Gastrocnemius medialis (tissue), 4 donors: Measurements from ENCODE around the gene NPTN. TPM values are rescaled to one million over a fixed set of nuclear protein-coding genes. Genes with fewer than 3 reads are reported as not detected.

Experiments
- ATAC-seq, 2 donors: fragments of 150-250 bp; one replicate each; pipeline ENCODE4 v1.9.1; 2016
- DNase-seq, 2 donors: peaks; one replicate each; pipeline ENCODE4 v3.0.0-alpha.2; 2019
- H3K27ac ChIP-seq, 4 donors: fragments of 200-600 bp; sonication (generic); 1 replicate in 1 of 4; 2 replicates in 3 of 4; pipeline ENCODE4 v1.5.1; 2016 to 2018; ENCODE audit warnings: mild to moderate bottlenecking in 2 of 4, moderate library complexity in 1 of 4
- H3K27me3 ChIP-seq, 3 donors: fragments of 200-600 bp; sonication (generic) in 2 of 3; 1 replicate in 1 of 3; 2 replicates in 2 of 3; pipeline versions ENCODE4 v1.5.1 to v1.6.0; 2016 to 2019; ENCODE audit warnings: mild to moderate bottlenecking in 1 of 3, moderate library complexity in 1 of 3
- H3K36me3 ChIP-seq, 2 donors: fragments of 200-600 bp; sonication (generic) in 1 of 2; one replicate each; pipeline ENCODE4 v1.5.1; 2017 to 2018
- H3K4me1 ChIP-seq, 2 donors: fragments of 200-600 bp; sonication (generic) in 1 of 2; one replicate each; pipeline ENCODE4 v1.5.1; 2016 to 2017; ENCODE audit warnings: mild to moderate bottlenecking in 2 of 2
- H3K4me3 ChIP-seq, 4 donors: fragments of 200-600 bp; sonication (generic) in 3 of 4; 1 replicate in 1 of 4; 2 replicates in 3 of 4; pipeline ENCODE4 v1.5.1; 2016 to 2019; ENCODE audit warnings: mild to moderate bottlenecking in 2 of 4
- H3K9me3 ChIP-seq, 3 donors: fragments of 200-600 bp; sonication (generic) in 2 of 3; 1 replicate in 1 of 3; 2 replicates in 2 of 3; pipeline ENCODE4 v1.5.1; 2016 to 2019
- CTCF ChIP-seq, 5 experiments: fragments of 450-650 bp in 3 of 5; fragments of 200-600 bp in 2 of 5; sonication (generic) in 2 of 5; IDR thresholded peaks in 4 of 5; conservative IDR thresholded peaks in 1 of 5; 1 replicate in 4 of 5; 2 replicates in 1 of 5; pipeline ENCODE4 v1.5.1; 2016 to 2019; ENCODE audit warnings: antibody characterized with exemption in 5 of 5, mild to moderate bottlenecking in 3 of 5, moderate library complexity in 3 of 5
- POLR2A ChIP-seq, 2 donors: fragments of 450-650 bp; IDR thresholded peaks; one replicate each; pipeline ENCODE4 v1.6.1; 2017; ENCODE audit warnings: antibody characterized with exemption in 2 of 2, mild to moderate bottlenecking in 2 of 2, moderate library complexity in 2 of 2
- in situ Hi-C, 4 donors: fragments of 200-750 bp; cut with MboI; loops; one replicate each; pipeline versions ENCODE4 v1.15.0 to v1.8.0; 2017; ENCODE audit warnings: low sequenced_read_pairs in 4 of 4
- intact Hi-C: fragments of 100-400 bp; cut with DNase I; formaldehyde crosslinking; loops from one replicate; pipeline ENCODE4 v1.15.1; 2023; ENCODE audit warnings: low total_unique reads
- total RNA-seq, 4 donors: library from RNA; depleted of rRNA; stranded (reverse); fragments of >200 nt; gene quantifications; one replicate each; pipeline versions ENCODE4 v1.1.0 to v1.2.3, GENCODE V29; 2016

NPTN gene
- total RNA-seq, 4 donors from 2014 or later, result 26.5 to 32.9 (median 29.7) TPM

GRCh38 chr15:73605759-73606436 lies 27.3 kb downstream of the NPTN start:
- no peak for DNase-seq
- no peaks in the 10 kb centered on the region for H3K36me3 ChIP-seq
- in situ Hi-C loops (no loop called here), intact Hi-C loops (no loop called here)
- ATAC-seq, result no peak
- H3K4me3 ChIP-seq, result no peak overlapping the region
- H3K4me1 ChIP-seq, result peaks cover 64 to 86% of the 10 kb centered on the region in 2 donors
- TF ChIP-seq POLR2A (IDR thresholded peaks at IDR 0.05), result no peak
- TF ChIP-seq CTCF (IDR thresholded peaks at IDR 0.05 in 4 of 5, conservative IDR thresholded peaks at IDR 0.05 in 1 of 5), result no peak
- no peaks in the 10 kb centered on the region for H3K27me3 ChIP-seq
- H3K9me3 ChIP-seq, result no peaks in the 10 kb centered on the region
- no peak overlapping the region for H3K27ac ChIP-seq

- intact Hi-C loops (no loop called here), in situ Hi-C loops (no loop called here)
- ATAC-seq, result no peak
- DNase-seq, result no peak
- Histone ChIP-seq H3K4me3 (no peak overlapping the region), H3K27me3 (no peaks in the 10 kb centered on the region), H3K9me3 (no peaks in the 10 kb centered on the region), H3K27ac (no peak overlapping the region), H3K4me1 (peaks cover 72 to 91% of the 10 kb centered on the region in 2 donors), H3K36me3 (no peaks in the 10 kb centered on the region)
- no peak for TF ChIP-seq POLR2A (IDR thresholded peaks at IDR 0.05)
- TF ChIP-seq CTCF (IDR thresholded peaks at IDR 0.05 in 4 of 5, conservative IDR thresholded peaks at IDR 0.05 in 1 of 5), result no peak
Observed at GRCh38 chr15:73604477-73604876, 28.7 kb downstream of the NPTN start.

GRCh38 chr15:73602992-73603391 lies 30.2 kb downstream of the NPTN start:
- Histone ChIP-seq H3K27ac (peak overlapping the region; percentile 70 to 81 (median 77)), H3K4me3 (no peak overlapping the region), H3K27me3 (no peaks in the 10 kb centered on the region), H3K4me1 (peaks cover 72 to 94% of the 10 kb centered on the region in 2 donors), H3K9me3 (no peaks in the 10 kb centered on the region), H3K36me3 (no peaks in the 10 kb centered on the region)
- in situ Hi-C loops, result no loop called here
- TF ChIP-seq CTCF (IDR thresholded peaks at IDR 0.05 in 4 of 5, conservative IDR thresholded peaks at IDR 0.05 in 1 of 5), result no peak
- TF ChIP-seq POLR2A (IDR thresholded peaks at IDR 0.05), result no peak
- intact Hi-C loops, result no loop called here
- DNase-seq (no peak), ATAC-seq (peak; percentile 42 to 55)

GRCh38 chr15:73602446-73602843 lies 30.7 kb downstream of the NPTN start:
- intact Hi-C loops (no loop called here), in situ Hi-C loops (no loop called here)
- Histone ChIP-seq H3K4me1 (peaks cover 72 to 94% of the 10 kb centered on the region in 2 donors), H3K27me3 (no peaks in the 10 kb centered on the region), H3K36me3 (no peaks in the 10 kb centered on the region), H3K9me3 (no peaks in the 10 kb centered on the region), H3K27ac (peak overlapping the region; percentile 70 to 81 (median 77)), H3K4me3 (no peak overlapping the region)
- ATAC-seq (peak in 1 of 2 donors; percentile 6), DNase-seq (no peak)
- no peak for TF ChIP-seq CTCF (IDR thresholded peaks at IDR 0.05 in 4 of 5, conservative IDR thresholded peaks at IDR 0.05 in 1 of 5)
- TF ChIP-seq POLR2A (IDR thresholded peaks at IDR 0.05), result no peak
